Activated T-helper 2 cell treated with anti-CD3 and anti-CD28 coated beads, Interferon-gamma antibody, Interleukin-2, Interleukin-4, amounts not matched to agents 10 μg/mL and 5 μg/mL and 100 μg/mL, durations not matched to agents 14 hours and 24 hours and 36 hours (primary cell): ENCODE results near the gene TBC1D22A. TPM values are rescaled to one million over a fixed set of nuclear protein-coding genes. Genes with fewer than 3 reads are reported as not detected.
A peak's percentile ranks its signal among the peaks of the same experiment; 100 is the strongest.

ENCODE experiments used
- DNase-seq: peaks from one replicate; pipeline ENCODE4 v3.0.0; 2021; ENCODE audit warnings: low spot score
- H3K27ac Mint-ChIP-seq: one replicate; pipeline ENCODE4 v1.8.0; 2021; ENCODE audit warnings: mixed read lengths
- H3K27me3 Mint-ChIP-seq: one replicate; pipeline ENCODE4 v1.8.0; 2021; ENCODE audit warnings: low read depth, mixed read lengths
- H3K36me3 Mint-ChIP-seq: one replicate; pipeline ENCODE4 v1.8.0; 2021; ENCODE audit warnings: low read depth, mixed read lengths
- H3K4me1 Mint-ChIP-seq: one replicate; pipeline ENCODE4 v1.8.0; 2021; ENCODE audit warnings: low read depth, mixed read lengths
- H3K4me3 Mint-ChIP-seq: one replicate; pipeline ENCODE4 v1.8.0; 2021; ENCODE audit warnings: low read depth, mild to moderate bottlenecking, moderate library complexity, mixed read lengths
- H3K9me3 Mint-ChIP-seq: one replicate; pipeline ENCODE4 v1.8.0; 2021; ENCODE audit warnings: mixed read lengths
- intact Hi-C: fragments of 100-400 bp; cut with micrococcal nuclease; formaldehyde crosslinking; loops from one replicate; pipeline ENCODE4 v1.15.1; 2023
- total RNA-seq: library from RNA; stranded (reverse); gene quantifications from 2 replicates; pipeline ENCODE4 v1.2.3, GENCODE V29; 2022

Gene TBC1D22A
- total RNA-seq, 1 donor from 2014 or later: 34.8 TPM

DNA sequence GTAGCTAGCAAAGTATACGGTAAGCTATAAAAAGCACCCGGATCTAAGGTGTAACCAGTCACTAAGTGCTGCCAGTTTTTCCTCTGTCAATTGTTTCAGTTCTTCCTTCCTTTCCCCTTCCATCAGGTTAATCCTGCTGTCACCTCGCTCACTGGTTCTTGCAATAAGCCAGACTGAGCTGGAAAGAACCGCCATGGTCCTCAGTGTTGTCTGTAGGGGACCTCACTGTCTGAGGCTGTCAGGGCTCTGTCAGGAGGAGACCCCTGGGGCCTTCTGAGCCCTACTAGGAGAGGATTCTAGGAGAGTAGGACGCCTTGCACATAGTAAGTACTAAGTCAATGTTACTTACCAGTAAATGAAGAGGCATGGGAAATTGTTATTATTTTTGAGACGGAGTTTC lies 1.4 kb upstream of the TBC1D22A start:
- Mint-ChIP-seq H3K36me3 (peaks cover 37% of the 10 kb centered on the region), H3K4me3 (peak overlapping the region; percentile 90), H3K4me1 (peaks cover 38% of the 10 kb centered on the region), H3K9me3 (peaks cover 8% of the 10 kb centered on the region), H3K27me3 (no peaks in the 10 kb centered on the region), H3K27ac (peak overlapping the region; percentile 90)
- no peak for DNase-seq
- intact Hi-C loops: no loop called here

DNA sequence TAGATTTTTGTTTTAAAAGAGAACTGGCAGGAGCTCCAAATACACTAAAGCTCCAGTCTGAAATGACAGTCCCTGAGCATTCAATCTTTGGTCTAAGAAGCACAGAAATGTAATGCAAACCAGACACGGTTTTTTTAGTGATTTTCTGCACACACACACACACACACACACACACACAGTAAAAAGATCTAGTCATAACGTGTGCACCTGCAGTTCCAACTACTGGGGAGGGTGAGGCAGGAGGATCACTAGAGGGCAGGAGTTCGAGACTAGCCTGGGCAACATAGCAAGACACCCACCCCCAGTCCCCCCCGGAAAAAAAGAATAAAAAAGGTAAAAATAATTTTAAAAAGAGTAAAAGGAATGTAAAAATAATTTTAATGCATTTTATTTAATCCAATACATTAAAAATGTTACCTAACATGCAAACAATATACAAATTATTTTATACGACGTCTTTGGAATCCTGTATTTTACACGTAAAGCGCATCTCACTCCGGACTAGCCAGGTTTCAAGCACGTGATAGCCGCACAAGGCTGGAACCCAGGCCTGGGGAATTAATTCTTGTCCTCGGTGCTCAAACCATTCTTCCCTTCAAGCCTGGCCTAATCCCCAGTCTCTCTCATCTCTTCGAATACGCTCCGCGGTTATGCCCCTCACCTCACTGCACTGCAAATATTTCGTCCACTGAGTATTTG lies 762 bp upstream of the TBC1D22A start:
- intact Hi-C loops: loop anchor here (1.0 kb wide), 2 partner anchors 22 to 30 kb away; no protein-coding TSS in a partner anchor
- Mint-ChIP-seq H3K36me3 (peaks cover 32% of the 10 kb centered on the region), H3K27ac (peak overlapping the region; percentile 95), H3K9me3 (peaks cover 2% of the 10 kb centered on the region), H3K4me3 (peak overlapping the region; percentile 99), H3K27me3 (no peaks in the 10 kb centered on the region), H3K4me1 (peaks cover 35% of the 10 kb centered on the region)
- DNase-seq: no peak

DNA sequence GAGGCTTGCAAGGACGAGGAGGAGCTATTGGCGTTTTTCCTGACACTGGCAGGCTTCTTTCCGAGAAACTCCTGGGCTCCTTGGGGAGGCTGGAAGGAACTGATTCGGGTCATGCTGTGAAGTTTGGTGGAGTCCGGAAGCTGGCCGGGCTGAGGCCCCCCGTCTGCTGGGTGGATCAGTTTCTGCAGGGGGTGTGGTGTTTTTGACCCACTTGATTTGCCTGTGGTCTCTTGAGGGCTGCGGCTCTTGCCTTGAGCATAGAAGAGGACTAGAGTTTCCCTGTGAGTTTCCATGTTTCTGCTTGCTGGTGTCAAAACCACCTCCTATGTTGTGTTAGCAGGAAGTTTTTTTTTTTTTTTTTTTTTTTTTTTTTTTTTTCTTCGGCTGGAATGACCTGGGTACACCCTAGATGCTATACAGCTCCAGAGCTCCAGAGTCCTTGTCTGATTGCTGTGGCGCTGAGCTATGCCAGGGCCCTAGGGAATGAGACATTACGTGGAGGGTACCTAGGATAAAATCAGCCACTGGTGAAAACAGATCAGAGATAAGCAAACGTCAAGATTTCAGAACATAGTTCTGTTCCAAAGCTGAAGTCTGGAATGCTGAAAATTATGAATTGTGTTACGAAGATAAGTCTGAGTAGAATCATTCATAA lies 728 bp downstream of the TBC1D22A start:
- peaks cover 40% of the 10 kb centered on the region for H3K36me3 Mint-ChIP-seq
- no peaks in the 10 kb centered on the region for H3K27me3 Mint-ChIP-seq
- H3K4me1 Mint-ChIP-seq: peaks cover 43% of the 10 kb centered on the region
- H3K27ac Mint-ChIP-seq: peak overlapping the region; percentile 95
- peak overlapping the region; percentile 99 for H3K4me3 Mint-ChIP-seq
- H3K9me3 Mint-ChIP-seq: no peaks in the 10 kb centered on the region
- DNase-seq: peak; percentile 27
- intact Hi-C loops: no loop called here

DNA sequence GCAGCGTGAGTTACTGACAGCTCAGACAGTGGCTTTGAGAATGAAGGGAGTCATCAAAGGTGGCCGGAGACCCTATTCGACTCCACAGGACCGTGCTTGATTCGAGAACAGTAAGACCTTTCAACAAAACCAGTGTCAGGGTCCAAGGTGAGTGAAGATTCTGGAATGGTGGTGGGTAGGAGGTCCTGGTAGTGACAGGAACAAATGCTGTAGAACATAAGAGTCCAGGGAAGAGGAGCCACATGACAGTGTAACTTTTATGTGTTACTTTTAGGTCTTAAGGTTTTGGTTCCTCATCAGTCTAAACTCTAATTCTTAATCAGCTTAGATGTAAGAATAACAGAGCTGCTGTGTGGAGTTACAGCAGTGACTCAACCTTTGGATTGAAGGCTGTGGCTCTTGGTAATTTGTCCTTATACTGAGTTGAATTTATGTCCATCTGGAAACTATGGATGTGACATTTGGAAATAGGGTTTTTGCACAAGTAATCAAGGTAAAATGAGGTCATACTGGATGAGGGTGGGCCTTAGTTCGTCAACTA lies 1.8 kb downstream of the TBC1D22A start:
- peak overlapping the region; percentile 99 for H3K4me3 Mint-ChIP-seq
- peak overlapping the region; percentile 71 for H3K27ac Mint-ChIP-seq
- peaks cover 36% of the 10 kb centered on the region for H3K4me1 Mint-ChIP-seq
- H3K27me3 Mint-ChIP-seq: no peaks in the 10 kb centered on the region
- H3K36me3 Mint-ChIP-seq: peaks cover 40% of the 10 kb centered on the region
- H3K9me3 Mint-ChIP-seq: no peaks in the 10 kb centered on the region
- intact Hi-C loops: no loop called here
- DNase-seq: no peak

DNA sequence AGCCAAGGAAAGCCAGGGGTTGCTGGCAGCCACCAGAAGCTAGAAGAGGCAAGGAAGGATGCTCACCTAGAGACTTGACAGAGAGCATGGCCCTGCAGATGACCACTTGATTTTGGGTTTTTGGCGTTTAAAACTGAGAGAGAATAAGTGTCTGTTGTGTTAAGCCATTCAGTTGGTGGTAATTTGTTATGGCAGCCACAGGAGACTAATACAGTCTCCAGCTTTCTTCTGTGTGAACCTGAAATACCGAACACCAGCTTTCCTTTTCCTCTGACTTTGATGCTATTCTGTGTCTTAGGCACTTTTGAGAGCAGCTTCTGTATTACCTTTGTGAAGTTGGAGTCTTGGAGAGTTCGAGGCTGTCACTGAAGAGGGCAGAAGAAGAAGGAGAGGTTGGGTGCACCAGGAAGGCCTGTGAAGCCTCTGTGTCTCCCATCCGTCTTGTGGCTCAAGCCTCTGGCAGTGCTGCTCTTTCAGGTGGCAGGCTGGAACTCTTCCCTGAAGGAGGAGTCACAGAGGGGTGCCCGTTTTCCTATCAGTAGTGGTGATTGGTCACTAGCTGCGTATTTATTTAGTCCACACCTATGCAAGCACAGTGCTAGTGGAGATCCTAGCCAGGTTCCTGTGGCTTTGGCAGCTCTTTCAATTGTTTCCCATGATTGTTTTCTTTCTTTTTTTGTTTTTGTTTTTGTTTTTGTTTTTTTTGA lies 2.5 kb downstream of the TBC1D22A start:
- H3K4me3 Mint-ChIP-seq: no peak overlapping the region

DNA sequence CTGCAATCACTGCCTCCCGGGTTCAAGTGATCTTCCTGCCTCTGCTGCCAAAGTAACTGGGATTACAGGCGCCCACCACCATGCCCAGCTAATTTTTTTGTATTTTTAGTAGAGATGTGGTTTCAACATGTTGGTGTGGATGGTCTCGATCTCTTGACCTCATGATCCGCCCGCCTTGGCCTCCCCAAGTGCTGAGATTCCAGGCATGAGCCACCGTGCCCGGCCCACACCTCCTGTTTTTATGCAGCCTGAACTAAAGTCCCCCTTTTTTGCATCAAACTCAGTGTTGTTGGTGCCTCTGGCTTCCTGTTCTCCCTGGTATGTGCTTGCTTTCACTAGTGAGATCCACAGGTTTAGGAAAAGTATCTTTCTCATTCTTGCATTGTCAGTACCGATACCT lies 4.2 kb downstream of the TBC1D22A start:
- H3K4me3 Mint-ChIP-seq: no peak overlapping the region

More for the DNA sequence above, 2.5 kb downstream of the TBC1D22A start:
- DNase-seq: no peak
- Mint-ChIP-seq H3K27ac (peak overlapping the region; percentile 5), H3K9me3 (no peaks in the 10 kb centered on the region), H3K36me3 (peaks cover 40% of the 10 kb centered on the region), H3K27me3 (no peaks in the 10 kb centered on the region), H3K4me1 (peaks cover 36% of the 10 kb centered on the region)
- intact Hi-C loops: no loop called here

DNA sequence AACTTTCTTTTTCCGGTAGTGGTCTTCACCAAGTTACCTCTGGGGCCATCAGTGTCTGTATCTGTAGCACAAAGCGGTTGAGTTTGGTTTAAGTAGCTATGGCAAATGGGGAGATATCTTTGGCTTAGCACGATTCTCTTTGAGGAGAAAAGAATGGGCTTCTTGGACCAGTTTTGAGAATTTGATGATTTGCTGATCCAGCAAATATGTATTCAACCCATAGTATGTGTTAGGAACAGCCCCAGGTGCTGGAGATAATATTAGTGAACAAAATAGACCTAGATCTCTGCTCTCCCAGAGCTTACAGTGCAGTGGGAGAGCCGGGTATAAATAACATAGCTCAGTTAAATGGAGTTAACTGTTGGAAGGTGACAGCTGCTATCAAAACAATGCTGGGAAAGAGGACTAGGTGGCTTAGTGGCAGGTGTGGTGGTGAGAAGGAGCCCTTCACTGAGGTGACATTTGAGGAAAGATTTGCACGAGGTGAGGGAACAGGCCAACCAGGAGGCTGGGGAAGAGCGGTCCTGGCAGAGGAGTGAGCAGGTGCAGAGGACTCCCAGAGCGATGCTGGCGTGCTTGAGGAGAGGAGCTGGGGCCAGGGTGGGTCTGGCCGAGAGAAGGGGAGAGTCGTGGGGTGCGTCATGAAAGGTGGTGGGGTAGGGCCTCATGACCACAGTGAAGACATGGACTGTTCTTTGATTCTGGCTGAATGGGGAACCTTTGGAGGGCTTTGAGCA lies 5.0 kb downstream of the TBC1D22A start:
- Mint-ChIP-seq H3K4me1 (peaks cover 29% of the 10 kb centered on the region), H3K9me3 (no peaks in the 10 kb centered on the region), H3K27ac (peak overlapping the region; percentile 25), H3K27me3 (no peaks in the 10 kb centered on the region), H3K36me3 (peaks cover 40% of the 10 kb centered on the region), H3K4me3 (no peak overlapping the region)
- intact Hi-C loops: no loop called here
- no peak for DNase-seq

More for the DNA sequence above, 4.2 kb downstream of the TBC1D22A start:
- intact Hi-C loops: no loop called here
- no peak for DNase-seq
- Mint-ChIP-seq H3K27ac (no peak overlapping the region), H3K4me1 (peaks cover 32% of the 10 kb centered on the region), H3K27me3 (no peaks in the 10 kb centered on the region), H3K36me3 (peaks cover 46% of the 10 kb centered on the region), H3K9me3 (no peaks in the 10 kb centered on the region)

DNA sequence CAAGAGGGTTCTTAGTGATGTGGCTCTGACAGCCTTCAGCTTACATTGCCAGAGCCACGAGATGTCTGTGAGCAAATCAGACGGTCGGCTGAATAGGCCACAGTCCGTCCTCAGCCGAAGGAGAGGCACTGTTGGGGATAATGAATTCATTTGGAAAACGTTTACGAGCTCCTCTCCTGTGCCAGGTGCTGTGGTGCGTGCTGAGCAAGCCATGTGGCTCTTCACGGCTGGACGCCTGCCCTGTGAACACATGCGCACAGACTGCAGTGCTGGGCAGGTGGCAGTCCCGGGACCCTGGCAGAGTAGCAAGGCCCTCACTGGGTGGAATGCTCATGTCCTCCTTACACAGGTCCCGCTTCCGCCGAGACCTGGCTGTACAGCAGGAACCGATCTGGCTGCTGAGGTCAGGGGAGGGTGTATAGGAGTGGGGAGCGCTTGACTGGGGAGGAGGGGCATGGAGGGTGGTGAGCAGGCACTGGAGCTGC lies 6.8 kb downstream of the TBC1D22A start:
- peak overlapping the region; percentile 34 for H3K27ac Mint-ChIP-seq
- H3K36me3 Mint-ChIP-seq: peaks cover 33% of the 10 kb centered on the region

DNA sequence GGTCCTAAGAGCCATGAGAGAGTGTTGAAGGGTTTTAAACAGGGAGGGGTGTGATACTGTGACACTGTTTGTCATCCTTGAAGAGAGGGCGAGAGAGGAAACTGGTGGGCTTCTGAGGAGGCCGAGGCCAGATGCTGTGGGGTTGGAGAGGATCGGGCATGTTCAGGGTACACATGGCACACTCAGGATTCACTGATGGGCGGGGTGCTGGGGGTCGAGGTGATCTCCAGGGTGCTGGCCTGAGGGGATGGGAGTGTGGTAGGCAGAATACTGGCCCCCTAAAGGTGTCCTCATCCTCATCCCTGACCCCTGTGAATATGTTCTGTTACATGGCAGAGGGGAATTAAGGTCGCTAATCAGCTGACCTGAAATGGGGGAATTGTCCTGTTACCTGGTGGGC lies 7.3 kb downstream of the TBC1D22A start:
- no peaks in the 10 kb centered on the region for H3K9me3 Mint-ChIP-seq
- no peaks in the 10 kb centered on the region for H3K27me3 Mint-ChIP-seq
- intact Hi-C loops: no loop called here
- DNase-seq: no peak
- H3K36me3 Mint-ChIP-seq: peaks cover 28% of the 10 kb centered on the region
- peak overlapping the region; percentile 34 for H3K27ac Mint-ChIP-seq
- peaks cover 31% of the 10 kb centered on the region for H3K4me1 Mint-ChIP-seq
- no peak overlapping the region for H3K4me3 Mint-ChIP-seq

More for the DNA sequence above, 6.8 kb downstream of the TBC1D22A start:
- Mint-ChIP-seq H3K27me3 (no peaks in the 10 kb centered on the region), H3K4me1 (peaks cover 30% of the 10 kb centered on the region), H3K9me3 (no peaks in the 10 kb centered on the region), H3K4me3 (no peak overlapping the region)
- intact Hi-C loops: no loop called here
- DNase-seq: no peak

DNA sequence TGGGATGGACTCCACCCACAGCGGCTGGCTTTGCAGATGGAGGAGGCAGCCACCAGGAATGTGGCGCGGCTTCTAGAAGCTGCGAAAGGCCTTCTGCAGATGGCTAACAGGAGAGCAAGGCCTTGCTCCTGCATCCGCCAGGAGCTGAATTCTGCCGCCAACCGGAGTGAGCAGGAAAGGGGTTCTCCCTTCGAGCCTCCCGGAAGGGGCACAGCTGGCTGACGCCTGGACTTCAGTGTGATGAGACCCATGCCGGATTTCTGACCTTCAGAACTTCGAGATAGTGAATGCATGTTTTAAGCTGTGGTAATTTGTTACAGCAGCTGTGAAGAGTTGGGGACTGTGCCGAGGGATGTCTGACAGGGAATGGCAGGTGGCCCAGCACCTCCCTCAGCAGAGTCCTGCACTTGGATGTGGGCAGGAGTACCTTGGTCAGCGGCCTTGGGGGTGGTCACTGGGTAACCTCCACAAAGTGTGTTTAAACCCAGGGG lies 7.7 kb downstream of the TBC1D22A start:
- H3K27ac Mint-ChIP-seq: peak overlapping the region; percentile 76

DNA sequence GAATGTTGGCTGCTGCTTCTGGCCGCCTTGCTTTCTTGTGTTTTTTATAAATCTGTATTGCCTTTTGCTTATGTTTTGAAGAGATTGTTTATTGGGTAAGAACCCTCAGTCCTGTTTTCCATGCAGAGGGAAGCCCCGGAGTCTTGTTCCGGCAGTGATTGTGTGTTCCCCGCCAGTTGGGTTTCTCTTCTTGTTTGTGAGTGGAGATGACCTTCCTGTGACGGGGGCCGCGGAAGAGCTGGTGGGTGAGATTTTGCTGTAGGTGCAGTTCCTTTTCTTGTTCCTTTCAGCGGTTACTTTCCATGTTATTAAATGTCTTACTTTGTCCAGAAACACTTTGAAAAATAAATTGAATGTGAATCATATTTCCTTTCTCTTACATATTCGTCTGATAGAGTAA lies 8.3 kb downstream of the TBC1D22A start:
- no peaks in the 10 kb centered on the region for H3K27me3 Mint-ChIP-seq
- H3K4me1 Mint-ChIP-seq: peaks cover 38% of the 10 kb centered on the region
- intact Hi-C loops: no loop called here
- DNase-seq: no peak
- no peak overlapping the region for H3K4me3 Mint-ChIP-seq
- H3K9me3 Mint-ChIP-seq: no peaks in the 10 kb centered on the region
- H3K36me3 Mint-ChIP-seq: peaks cover 22% of the 10 kb centered on the region
- H3K27ac Mint-ChIP-seq: peak overlapping the region; percentile 76

More for the DNA sequence above, 7.7 kb downstream of the TBC1D22A start:
- H3K4me3 Mint-ChIP-seq: no peak overlapping the region
- peaks cover 32% of the 10 kb centered on the region for H3K4me1 Mint-ChIP-seq
- H3K9me3 Mint-ChIP-seq: no peaks in the 10 kb centered on the region
- H3K36me3 Mint-ChIP-seq: peaks cover 24% of the 10 kb centered on the region
- intact Hi-C loops: no loop called here
- DNase-seq: no peak
- no peaks in the 10 kb centered on the region for H3K27me3 Mint-ChIP-seq

DNA sequence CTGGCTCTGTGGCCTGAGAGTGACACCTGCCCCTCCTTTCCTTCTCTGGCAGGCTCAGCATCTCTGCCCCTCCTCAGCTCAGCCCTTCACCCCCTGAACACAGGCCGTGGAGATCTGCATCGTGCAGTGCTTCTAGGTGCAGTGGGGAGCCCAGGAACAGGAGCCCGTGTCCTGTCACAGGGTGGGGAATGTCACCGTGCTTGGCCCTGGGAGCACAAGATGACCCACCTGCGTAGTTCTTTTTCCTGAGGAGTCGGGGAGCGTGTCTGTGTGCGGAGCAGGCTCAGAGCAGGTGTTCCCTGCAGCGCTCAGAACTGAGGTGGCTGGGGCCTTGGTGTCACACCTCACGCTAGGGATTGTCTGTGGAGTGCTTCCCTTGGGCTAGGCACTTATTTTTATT lies 10.6 kb downstream of the TBC1D22A start:
- H3K27ac Mint-ChIP-seq: peak overlapping the region; percentile 81
- no peaks in the 10 kb centered on the region for H3K9me3 Mint-ChIP-seq
- DNase-seq: no peak
- peaks cover 52% of the 10 kb centered on the region for H3K4me1 Mint-ChIP-seq
- H3K36me3 Mint-ChIP-seq: peaks cover 20% of the 10 kb centered on the region
- H3K27me3 Mint-ChIP-seq: no peaks in the 10 kb centered on the region
- peak overlapping the region; percentile 49 for H3K4me3 Mint-ChIP-seq
- intact Hi-C loops: no loop called here
